ENCODE results near the gene SPACA1.

- TF ChIP-seq SP1 (IDR thresholded peaks at IDR 0.05): no peak
- no peak for TF ChIP-seq BHLHE40 (IDR thresholded peaks at IDR 0.05; ENCODE audit: borderline replicate concordance)
- no peak for TF ChIP-seq LEF1 (IDR thresholded peaks at IDR 0.05; ENCODE audit: borderline replicate concordance)
- no peak for TF ChIP-seq SUZ12 (IDR thresholded peaks at IDR 0.05)
- TF ChIP-seq ARNT (IDR thresholded peaks at IDR 0.05): no peak
- TF ChIP-seq FOXA1 (IDR thresholded peaks at IDR 0.05): no peak
- TF ChIP-seq HDGF (IDR thresholded peaks at IDR 0.05; ENCODE audit: borderline replicate concordance): no peak
- TF ChIP-seq, protein P1, sequence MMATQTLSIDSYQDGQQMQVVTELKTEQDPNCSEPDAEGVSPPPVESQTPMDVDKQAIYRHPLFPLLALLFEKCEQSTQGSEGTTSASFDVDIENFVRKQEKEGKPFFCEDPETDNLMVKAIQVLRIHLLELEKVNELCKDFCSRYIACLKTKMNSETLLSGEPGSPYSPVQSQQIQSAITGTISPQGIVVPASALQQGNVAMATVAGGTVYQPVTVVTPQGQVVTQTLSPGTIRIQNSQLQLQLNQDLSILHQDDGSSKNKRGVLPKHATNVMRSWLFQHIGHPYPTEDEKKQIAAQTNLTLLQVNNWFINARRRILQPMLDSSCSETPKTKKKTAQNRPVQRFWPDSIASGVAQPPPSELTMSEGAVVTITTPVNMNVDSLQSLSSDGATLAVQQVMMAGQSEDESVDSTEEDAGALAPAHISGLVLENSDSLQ (IDR thresholded peaks at IDR 0.05): no peak
- TF ChIP-seq CTBP1 (IDR thresholded peaks at IDR 0.05; ENCODE audit: borderline replicate concordance): no peak
- TF ChIP-seq TARDBP (IDR thresholded peaks at IDR 0.05): no peak
- no peak for TF ChIP-seq ELF4 (IDR thresholded peaks at IDR 0.05)
- no peak for TF ChIP-seq FOXM1 (IDR thresholded peaks at IDR 0.05; ENCODE audit: borderline replicate concordance)
- TF ChIP-seq NFRKB (IDR thresholded peaks at IDR 0.05): no peak
- TF ChIP-seq FOXK2 (IDR thresholded peaks at IDR 0.05): no peak
Measured at GRCh38 chr6:88072462-88072861, 24.8 kb downstream of the SPACA1 start.

Data from HEK293T (cell line).